PC-9 (cell line): Measurements from ENCODE around the gene SLC2A6. TPM values are rescaled to one million over a fixed set of nuclear protein-coding genes. Genes with fewer than 3 reads are reported as not detected.
A peak's percentile ranks its signal among the peaks of the same experiment; 100 is the strongest.

ENCODE experiments used
- Bru-seq: library from RNA; stranded (reverse); fragments of 400-500 nt; gene quantifications from one replicate; lab custom pipeline; 2021; lab: Mats Ljungman, UMichigan
- BruChase-seq, 2 experiments: library from RNA; stranded (reverse); fragments of 400-500 nt; gene quantifications; one replicate each; lab custom pipeline; 2021; lab: Mats Ljungman, UMichigan
- BruUV-seq: library from RNA; stranded (reverse); fragments of 400-500 nt; replicated peaks from 2 replicates; lab custom pipeline; 2021; lab: Mats Ljungman, UMichigan
- CTCF ChIA-PET: fragments of 300-600 bp; sonication (Branson Sonifier 250); formaldehyde crosslinking; loops from one replicate; lab custom pipeline; 2022; ENCODE audit warnings: antibody characterized with exemption; lab: Charles Lee
- POLR2A ChIA-PET: fragments of 300-600 bp; sonication (Branson Sonifier 250); formaldehyde crosslinking; loops from one replicate; lab custom pipeline; 2022; ENCODE audit warnings: antibody characterized with exemption; ENCODE audit not compliant: unreplicated experiment; lab: Charles Lee
- DNase-seq, 2 experiments: peaks; one replicate each; pipeline versions ENCODE4 v3.0.0 to v3.0.0-alpha.2; 2015 to 2022; ENCODE audit warnings: mixed read lengths in 1 of 2
- H2AFZ ChIP-seq: fragments of 200-600 bp; sonication (generic); 2 replicates; pipeline ENCODE4 v1.8.1; 2017; ENCODE audit warnings: antibody characterized with exemption
- H3F3A ChIP-seq: fragments of 200-600 bp; sonication (generic); 2 replicates; pipeline ENCODE4 v1.8.1; 2017; ENCODE audit warnings: antibody characterized with exemption, mild to moderate bottlenecking, low read depth; ENCODE audit not compliant: insufficient read depth
- H3K27ac ChIP-seq: fragments of 200-600 bp; sonication (generic); 2 replicates; pipeline ENCODE4 v1.6.1; 2016; ENCODE audit warnings: mixed run types
- H3K27me3 ChIP-seq: fragments of 200-600 bp; sonication (generic); 2 replicates; pipeline ENCODE4 v1.6.1; 2016; ENCODE audit warnings: low read depth, mixed run types; ENCODE audit not compliant: insufficient read depth
- H3K36me3 ChIP-seq: fragments of 200-600 bp; sonication (generic); 2 replicates; pipeline ENCODE4 v1.6.1; 2016; ENCODE audit warnings: low read depth, mixed run types
- H3K4me1 ChIP-seq: fragments of 200-600 bp; sonication (generic); replicated peaks from 2 replicates; pipeline ENCODE4 v1.6.1; 2016; ENCODE audit warnings: mixed run types; ENCODE audit not compliant: insufficient read depth
- H3K4me2 ChIP-seq: fragments of 200-600 bp; sonication (generic); 2 replicates; pipeline ENCODE4 v1.6.1; 2017; ENCODE audit warnings: mixed run types
- H3K4me3 ChIP-seq: fragments of 200-600 bp; sonication (generic); 2 replicates; pipeline ENCODE4 v1.6.1; 2016; ENCODE audit warnings: mixed run types
- H3K79me2 ChIP-seq: fragments of 200-600 bp; sonication (generic); 2 replicates; pipeline ENCODE4 v1.6.1; 2017; ENCODE audit warnings: low read depth, mixed run types
- H3K9me2 ChIP-seq: fragments of 200-600 bp; sonication (generic); 2 replicates; pipeline ENCODE4 v1.8.1; 2017; ENCODE audit warnings: mild to moderate bottlenecking; ENCODE audit not compliant: insufficient read depth
- H3K9me3 ChIP-seq: fragments of 200-600 bp; sonication (generic); 2 replicates; pipeline ENCODE4 v1.8.1; 2016; ENCODE audit warnings: low read depth; ENCODE audit not compliant: insufficient read depth
- H4K20me1 ChIP-seq: fragments of 200-600 bp; sonication (generic); 2 replicates; pipeline ENCODE4 v1.8.1; 2017; ENCODE audit not compliant: insufficient read depth
- EZH2 ChIP-seq: fragments of 200-600 bp; sonication (generic); IDR thresholded peaks from 2 replicates; pipeline ENCODE4 v1.8.0; 2017; ENCODE audit warnings: antibody characterized with exemption, low read depth
- intact Hi-C: fragments of 100-400 bp; cut with micrococcal nuclease; formaldehyde crosslinking; loops from one replicate; pipeline ENCODE4 v1.10.0; 2022; ENCODE audit not compliant: unreplicated experiment
- long read RNA-seq: library from polyadenylated mRNA; stranded (forward); transcript quantifications from one replicate; pipeline ENCODE4 v2.0.0, GENCODE V29; 2022
- total RNA-seq: library from RNA; stranded (reverse); gene quantifications from 2 replicates; pipeline ENCODE4 v1.2.3, GENCODE V29; 2021
- TF ChIP-seq, protein P1 (sequence below): fragments of 200-600 bp; sonication (generic); conservative IDR thresholded peaks from 2 replicates; pipeline ENCODE4 v1.6.1; 2017; ENCODE audit warnings: mixed run types, antibody characterized with exemption, mild to moderate bottlenecking, moderate library complexity

The SLC2A6 gene, protein sequence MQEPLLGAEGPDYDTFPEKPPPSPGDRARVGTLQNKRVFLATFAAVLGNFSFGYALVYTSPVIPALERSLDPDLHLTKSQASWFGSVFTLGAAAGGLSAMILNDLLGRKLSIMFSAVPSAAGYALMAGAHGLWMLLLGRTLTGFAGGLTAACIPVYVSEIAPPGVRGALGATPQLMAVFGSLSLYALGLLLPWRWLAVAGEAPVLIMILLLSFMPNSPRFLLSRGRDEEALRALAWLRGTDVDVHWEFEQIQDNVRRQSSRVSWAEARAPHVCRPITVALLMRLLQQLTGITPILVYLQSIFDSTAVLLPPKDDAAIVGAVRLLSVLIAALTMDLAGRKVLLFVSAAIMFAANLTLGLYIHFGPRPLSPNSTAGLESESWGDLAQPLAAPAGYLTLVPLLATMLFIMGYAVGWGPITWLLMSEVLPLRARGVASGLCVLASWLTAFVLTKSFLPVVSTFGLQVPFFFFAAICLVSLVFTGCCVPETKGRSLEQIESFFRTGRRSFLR
- total RNA-seq (6.1 and 13.1 TPM in 2 replicates), Bru-seq, nascent RNA (percentile 45 among the genes with signal in this experiment), BruChase-seq, experiment 1, labeled RNA remaining after a 2-hour chase (percentile 43 among the genes with signal in this experiment), BruChase-seq, experiment 2, labeled RNA remaining after a 6-hour chase (percentile 51 among the genes with signal in this experiment)
- long read RNA-seq, transcript SLC2A6-202 (10 exons, 2,528 nt), result major isoform, 7 of 47 reads
- long read RNA-seq, partial matches to known transcripts, result 3 of 47 reads
- long read RNA-seq, other reads (novel, unspliced or antisense), result 33 of 47 reads

DNA sequence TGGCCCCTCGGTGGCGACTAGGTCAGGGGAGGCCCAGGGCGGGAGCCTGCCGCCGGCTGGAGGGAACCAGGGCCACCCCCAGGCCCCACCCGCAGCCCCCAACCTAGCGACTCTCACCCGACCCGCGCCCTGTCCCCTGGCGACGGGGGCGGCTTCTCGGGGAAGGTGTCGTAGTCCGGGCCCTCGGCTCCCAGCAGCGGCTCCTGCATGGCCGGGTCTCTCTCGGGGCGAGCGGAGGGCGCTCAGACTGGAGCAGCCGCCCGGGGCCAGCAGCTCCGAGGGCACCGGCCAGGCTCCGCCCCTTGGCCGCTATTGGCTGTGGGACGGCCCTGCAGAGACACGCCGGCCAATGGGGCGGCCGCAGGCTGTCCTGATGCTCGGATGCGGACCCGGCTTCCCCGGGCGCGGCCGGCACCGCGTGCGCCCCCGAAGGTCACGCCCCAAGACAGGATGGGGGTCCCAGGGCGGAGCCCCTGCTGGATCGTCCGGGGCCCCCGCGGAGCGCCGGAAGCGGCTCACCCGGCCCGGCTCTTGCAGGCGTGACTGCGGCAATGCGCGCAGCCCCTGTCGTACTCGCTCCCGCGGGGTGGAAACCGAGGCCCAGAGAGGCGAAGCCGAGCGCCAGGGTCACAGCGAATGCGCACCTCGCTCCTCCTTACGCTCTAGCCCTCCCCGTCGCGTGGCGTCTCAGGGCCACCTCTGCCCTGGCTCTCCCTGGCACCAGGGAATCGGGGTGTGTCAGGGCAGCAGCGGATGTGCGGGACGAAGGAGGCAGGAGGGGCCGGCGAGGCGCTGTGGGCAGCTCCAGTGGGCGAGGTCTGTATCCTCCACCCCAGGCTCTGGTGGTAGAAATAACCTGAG, at the start of gene SLC2A6:
Gene SLC2A6, minus strand, starts transcription at position 249 of the 861 bp plus-strand sequence. Its CDS starts 40 bp downstream, at position 209.
- Histone ChIP-seq H3K4me1 (peaks cover 29% of the 10 kb centered on the region), H3K4me2 (peak within 1 kb of the TSS; percentile 78), H4K20me1 (no peaks in the 10 kb centered on the region), H3K9me3 (no peaks in the 10 kb centered on the region), H3K27me3 (no peaks in the 10 kb centered on the region), H3K27ac (no peak within 1 kb of the TSS), H2AFZ (peak within 1 kb of the TSS; percentile 79), H3F3A (peaks cover 12% of the 10 kb centered on the region; the same call in 1 of the 2 replicates), H3K9me2 (no peaks in the 10 kb centered on the region), H3K4me3 (peak within 1 kb of the TSS; percentile 56), H3K36me3 (no peaks in the 10 kb centered on the region), H3K79me2 (no peaks in the 10 kb centered on the region)
- DNase-seq, result peak; percentile 70 to 88
- TF ChIP-seq EZH2, result no peak
- TF ChIP-seq, protein P1, sequence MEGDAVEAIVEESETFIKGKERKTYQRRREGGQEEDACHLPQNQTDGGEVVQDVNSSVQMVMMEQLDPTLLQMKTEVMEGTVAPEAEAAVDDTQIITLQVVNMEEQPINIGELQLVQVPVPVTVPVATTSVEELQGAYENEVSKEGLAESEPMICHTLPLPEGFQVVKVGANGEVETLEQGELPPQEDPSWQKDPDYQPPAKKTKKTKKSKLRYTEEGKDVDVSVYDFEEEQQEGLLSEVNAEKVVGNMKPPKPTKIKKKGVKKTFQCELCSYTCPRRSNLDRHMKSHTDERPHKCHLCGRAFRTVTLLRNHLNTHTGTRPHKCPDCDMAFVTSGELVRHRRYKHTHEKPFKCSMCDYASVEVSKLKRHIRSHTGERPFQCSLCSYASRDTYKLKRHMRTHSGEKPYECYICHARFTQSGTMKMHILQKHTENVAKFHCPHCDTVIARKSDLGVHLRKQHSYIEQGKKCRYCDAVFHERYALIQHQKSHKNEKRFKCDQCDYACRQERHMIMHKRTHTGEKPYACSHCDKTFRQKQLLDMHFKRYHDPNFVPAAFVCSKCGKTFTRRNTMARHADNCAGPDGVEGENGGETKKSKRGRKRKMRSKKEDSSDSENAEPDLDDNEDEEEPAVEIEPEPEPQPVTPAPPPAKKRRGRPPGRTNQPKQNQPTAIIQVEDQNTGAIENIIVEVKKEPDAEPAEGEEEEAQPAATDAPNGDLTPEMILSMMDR, result no peak
- POLR2A ChIA-PET, result interaction anchor here (0.6 to 0.7 kb wide), 4 partner anchors 20 to 344 kb away, joined by 3 to 4 read pairs (median 4); no protein-coding TSS in a partner anchor
- BruUV-seq, result no TSS peak
- CTCF ChIA-PET, result interaction anchor here (0.6 to 1.6 kb wide), 2 partner anchors 101 to 335 kb away, joined by 3 read pairs; no protein-coding TSS in a partner anchor
- intact Hi-C loops, result no loop called here

DNA sequence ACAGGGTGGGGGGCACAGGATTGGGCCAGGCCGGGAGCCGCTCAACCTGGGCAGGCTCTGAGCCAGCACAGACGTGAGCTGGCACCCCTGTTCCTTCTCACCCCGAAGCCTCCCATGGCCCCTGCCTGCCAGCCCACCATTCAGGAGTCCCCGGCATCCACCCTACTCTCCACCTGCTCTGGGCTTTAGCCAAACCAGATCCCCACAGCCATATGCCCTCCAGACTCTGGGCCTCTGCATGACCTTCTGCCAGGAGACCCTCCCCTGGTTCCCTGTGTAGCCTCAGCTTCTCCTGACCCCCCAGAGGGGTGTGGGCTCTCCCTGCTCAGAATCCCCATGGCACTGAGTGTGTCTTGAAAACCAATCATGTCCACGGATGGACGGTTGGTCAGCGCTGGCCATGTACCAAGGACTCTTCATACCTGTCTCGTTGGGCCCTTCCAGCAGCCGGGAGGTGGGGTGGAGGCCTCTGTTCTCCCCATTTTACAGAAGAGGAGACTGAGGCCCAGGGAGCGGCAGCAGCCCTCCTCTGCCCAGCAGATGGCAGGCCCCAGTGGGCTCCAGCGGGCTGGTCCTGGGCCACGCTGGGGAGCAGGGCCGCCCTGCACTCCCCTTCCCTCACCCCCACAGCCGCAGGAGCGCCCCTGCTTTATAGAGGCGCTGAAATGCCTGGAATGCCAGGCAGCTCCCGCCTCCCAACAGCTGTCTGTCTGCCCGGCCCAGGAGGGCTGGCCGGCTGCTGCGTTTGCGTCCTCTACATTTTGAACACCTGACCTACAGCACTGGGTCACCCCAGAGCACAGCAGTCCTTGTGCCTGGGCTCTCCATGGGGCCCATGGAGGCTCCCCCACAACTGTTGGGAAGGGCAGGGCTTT, 49.3 kb upstream of the SLC2A6 start:
- H3K4me3 ChIP-seq, result no peak overlapping the region
- DNase-seq, result no peak
- CTCF ChIA-PET, result no interaction called here
- H3K36me3 ChIP-seq, result no peaks in the 10 kb centered on the region
- TF ChIP-seq EZH2, result no peak
- TF ChIP-seq, protein P1, result no peak
- H4K20me1 ChIP-seq, result no peaks in the 10 kb centered on the region; the same call in 1 of the 2 replicates
- no peak overlapping the region for H3K27ac ChIP-seq
- H3K4me1 ChIP-seq, result no peaks in the 10 kb centered on the region
- POLR2A ChIA-PET, result no interaction called here
- no peaks in the 10 kb centered on the region for H3K9me2 ChIP-seq
- H3K27me3 ChIP-seq, result peaks cover 98% of the 10 kb centered on the region
- no peaks in the 10 kb centered on the region for H3K79me2 ChIP-seq
- no peaks in the 10 kb centered on the region for H3F3A ChIP-seq
- H3K4me2 ChIP-seq, result no peak overlapping the region
- no peak overlapping the region for H2AFZ ChIP-seq
- no peaks in the 10 kb centered on the region for H3K9me3 ChIP-seq
- intact Hi-C loops, result no loop called here
- BruUV-seq, result no TSS peak
